GM19351 (cell line): ENCODE data around the gene GVQW3.
A peak's percentile ranks its signal among the peaks of the same experiment; 100 is the strongest.

ENCODE experiments used
- ATAC-seq: cut with Tn5 transposase; IDR thresholded peaks from one replicate; pipeline ENCODE4 v1.9.1; 2021; ENCODE audit warnings: mild to moderate bottlenecking, moderate library complexity; ENCODE audit not compliant: unreplicated experiment

GVQW3 gene

GRCh38 chr11:76380977-76381719 lies at the start of gene GVQW3, which contains the start of gene THAP12:
Gene GVQW3 (plus strand): TSS chr11:76381323. CDS start chr11:76381829, 506 bp downstream.
Gene THAP12 (minus strand): TSS chr11:76381132. CDS start chr11:76380836, 296 bp downstream.
- peak; percentile 74 for ATAC-seq

- no peak for ATAC-seq
These were observed 46.2 kb upstream of the GVQW3 start for GRCh38 chr11:76334826-76335389.

- no peak for ATAC-seq
These were observed 45.3 kb upstream of the GVQW3 start for GRCh38 chr11:76335842-76336241.

DNA sequence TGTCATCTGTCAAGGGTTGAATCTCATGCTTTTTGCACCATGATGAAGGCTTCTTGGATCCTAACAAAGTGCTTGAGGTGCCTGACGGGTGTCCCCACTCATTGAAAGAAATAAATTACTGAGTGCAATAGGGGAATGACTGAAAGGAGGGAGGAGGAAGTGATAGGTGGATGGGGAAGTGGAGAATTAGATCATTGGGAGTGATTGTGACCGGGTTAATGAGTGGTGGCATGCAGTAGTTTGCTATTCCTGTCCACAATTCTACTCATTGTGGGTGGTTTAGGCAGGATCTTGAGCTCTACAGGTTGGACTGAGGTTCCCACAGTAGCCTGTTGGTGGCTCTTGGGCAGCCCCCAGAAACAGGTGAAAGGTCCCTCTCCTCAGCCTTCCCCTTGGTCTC lies 44.5 kb upstream of the GVQW3 start:
- no peak for ATAC-seq

DNA sequence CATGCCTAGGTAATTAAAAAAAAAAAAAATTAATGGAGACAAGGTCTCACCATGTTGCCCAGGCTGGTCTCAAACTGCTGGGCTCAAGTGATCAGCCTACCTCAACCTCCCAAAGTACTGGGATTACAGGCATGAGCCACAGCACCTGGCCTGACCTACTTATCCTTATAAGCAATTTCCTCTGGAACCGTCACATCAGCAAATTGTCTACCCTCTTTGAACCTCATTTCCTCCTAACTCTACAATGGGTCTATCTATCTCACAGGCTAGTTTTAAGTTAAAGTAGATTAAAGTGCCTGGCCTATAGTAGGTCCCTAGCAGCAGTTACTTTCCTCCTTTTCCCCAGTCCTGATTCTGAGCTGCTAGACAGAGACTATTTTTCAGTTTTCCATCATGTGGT lies 43.7 kb upstream of the GVQW3 start:
- ATAC-seq: no peak

DNA sequence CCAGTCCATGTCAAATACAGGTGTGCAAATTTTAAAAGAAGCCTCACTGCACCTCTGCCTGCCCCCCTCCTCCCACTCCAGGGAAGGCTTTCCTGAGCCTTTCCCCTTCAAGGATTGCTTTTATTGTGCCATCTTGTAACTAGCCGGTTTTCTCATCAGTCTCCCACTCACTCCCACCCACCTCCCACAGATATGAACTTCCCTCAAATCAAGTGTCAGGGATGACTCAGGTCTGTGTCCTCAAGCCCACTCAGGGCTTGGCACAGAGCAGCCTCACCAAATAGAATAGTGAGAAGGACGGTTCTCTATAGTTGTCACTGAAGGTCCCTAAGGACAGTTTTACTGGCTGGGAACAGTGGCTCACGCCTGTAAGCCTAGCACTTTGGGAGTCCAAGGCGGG lies 43.2 kb upstream of the GVQW3 start:
- no peak for ATAC-seq

GRCh38 chr11:76339221-76339620 lies 41.9 kb upstream of the GVQW3 start:
- no peak for ATAC-seq

- no peak for ATAC-seq
These were observed 33.7 kb upstream of the GVQW3 start for GRCh38 chr11:76347466-76347865.

DNA sequence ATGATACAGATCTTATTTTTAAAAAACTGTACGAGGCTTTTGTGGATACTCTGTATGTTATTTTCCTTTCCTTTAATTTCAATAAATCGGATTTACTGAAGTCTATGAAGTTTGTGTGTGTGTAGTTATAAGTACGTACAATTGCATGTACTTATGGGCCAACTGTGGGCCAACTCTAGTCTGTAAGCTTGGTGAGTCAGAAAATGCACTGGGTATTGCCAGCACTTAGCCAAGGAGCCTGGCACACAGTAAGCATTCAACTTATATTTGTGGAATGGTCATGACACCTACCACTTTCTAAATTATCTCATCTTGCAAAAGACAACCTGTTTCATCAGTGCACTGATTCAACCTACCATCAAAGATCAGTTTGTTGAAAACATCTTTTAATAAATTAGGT lies 32.8 kb upstream of the GVQW3 start:
- no peak for ATAC-seq

- ATAC-seq: no peak
These were observed 26.0 kb upstream of the GVQW3 start for GRCh38 chr11:76355172-76355571.

DNA sequence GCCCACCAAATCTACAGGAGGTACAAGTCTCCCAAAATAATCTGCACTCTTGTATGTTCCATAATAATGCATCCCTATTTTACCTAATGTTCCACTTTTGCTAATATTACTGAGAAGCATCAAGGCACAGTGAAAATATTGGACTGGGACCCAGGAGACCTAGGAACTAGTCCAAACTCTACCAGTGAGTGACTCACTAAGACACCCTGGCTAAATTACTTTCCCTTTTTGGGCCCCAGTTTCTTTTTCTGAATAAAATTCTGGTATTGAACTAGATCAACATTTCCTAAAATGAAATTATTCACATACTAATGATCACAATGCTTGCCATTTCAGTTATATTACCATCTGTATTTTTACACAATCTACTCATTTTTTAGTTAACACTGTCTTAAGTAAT lies 19.7 kb upstream of the GVQW3 start:
- no peak for ATAC-seq

- no peak for ATAC-seq
These were observed 19.3 kb upstream of the GVQW3 start for GRCh38 chr11:76361776-76362175.

GRCh38 chr11:76362716-76363115 lies 18.4 kb upstream of the GVQW3 start:
- no peak for ATAC-seq

GRCh38 chr11:76365038-76365679 lies 16.0 kb upstream of the GVQW3 start:
- ATAC-seq: no peak

GRCh38 chr11:76368490-76368889 lies 12.6 kb upstream of the GVQW3 start:
- ATAC-seq: no peak

DNA sequence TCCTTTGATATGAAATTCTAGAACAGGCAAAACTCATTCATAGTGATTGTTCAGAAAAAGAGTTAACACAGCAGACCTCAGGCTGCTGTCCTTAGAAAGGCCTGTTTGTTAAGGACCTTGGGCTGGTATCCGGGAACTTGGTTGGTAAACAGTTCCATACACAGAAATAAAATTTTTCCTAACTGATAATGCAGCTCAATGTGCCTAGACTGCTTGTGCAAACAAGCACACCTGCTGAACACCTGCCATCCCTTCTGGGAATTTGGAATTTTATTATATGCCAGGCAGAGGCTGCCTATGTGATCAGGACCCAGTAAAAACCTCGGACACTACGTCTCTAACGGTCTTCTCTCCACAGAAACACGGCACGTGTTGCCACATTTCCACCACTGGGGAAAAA lies 11.7 kb upstream of the GVQW3 start:
- ATAC-seq: no peak

DNA sequence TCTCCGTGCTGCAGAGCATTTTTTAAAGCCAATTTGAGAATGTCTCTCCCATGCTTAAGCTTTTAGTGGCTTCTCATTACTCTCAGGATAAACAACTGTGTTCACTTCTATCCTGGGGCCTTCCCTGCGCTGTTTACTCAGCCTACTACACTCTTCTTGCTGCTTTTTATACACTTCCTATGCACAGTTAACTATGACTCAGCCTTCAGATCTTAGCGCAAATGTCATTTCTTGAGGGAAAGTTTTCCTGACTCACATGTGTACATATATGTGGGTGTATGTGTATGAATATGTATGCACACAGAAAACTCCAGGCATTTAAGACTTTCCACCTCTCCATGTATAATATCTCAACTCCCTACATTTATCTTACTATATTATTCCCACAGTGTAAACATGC lies 10.0 kb upstream of the GVQW3 start:
- ATAC-seq: peak; percentile 64

DNA sequence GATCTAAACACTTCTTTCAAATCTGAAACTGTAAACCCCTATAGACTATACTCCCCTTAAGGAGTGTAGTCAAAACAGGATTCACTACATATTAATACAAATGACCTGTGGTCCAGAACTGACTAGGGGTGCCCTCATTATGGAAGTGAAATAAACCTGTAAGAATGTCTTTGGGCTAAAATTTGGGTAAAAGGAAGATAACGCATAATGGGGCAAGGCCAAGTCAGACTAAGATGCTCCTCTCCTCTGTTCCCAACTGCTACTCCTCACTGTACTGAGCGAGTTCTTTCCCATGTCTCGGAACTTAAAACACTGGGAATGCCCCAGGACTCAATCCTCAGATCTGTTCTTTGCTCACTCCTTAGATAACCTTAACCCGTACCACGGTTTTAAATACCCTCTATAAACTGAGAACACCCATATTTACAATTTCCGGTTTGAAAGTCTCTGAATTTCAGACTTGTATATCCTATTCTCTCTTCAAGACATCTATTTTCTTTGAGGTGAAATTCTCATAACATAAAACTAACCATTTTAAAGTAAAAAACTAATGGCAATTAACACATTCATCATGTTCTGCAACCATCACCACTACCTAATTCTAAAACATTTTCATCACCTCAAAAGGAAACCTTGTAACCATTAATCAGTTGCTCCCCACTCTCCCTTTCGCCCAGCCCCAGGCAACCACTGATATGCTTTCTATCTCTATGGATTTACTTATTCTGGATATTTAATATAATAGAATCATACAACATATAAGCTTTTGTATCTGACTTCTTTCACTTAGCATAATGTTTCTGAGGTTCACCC lies 4.2 kb upstream of the GVQW3 start:
- ATAC-seq: no peak

DNA sequence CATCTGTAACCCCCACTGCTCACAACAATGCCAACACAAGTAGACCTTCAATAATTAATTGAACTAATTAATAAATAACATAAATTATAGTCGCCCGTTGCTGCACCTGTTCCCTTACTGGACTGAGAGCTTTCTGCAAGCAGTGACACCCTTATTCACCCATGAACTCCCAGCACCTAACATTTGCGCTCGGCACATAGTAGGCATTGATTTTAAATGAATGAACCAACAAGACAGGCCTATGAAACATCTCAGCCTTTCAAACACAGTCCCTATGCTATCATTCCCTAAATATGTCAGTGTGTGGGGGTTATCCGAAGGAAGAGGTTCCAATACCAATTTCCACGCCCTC lies 1.3 kb upstream of the GVQW3 start:
- no peak for ATAC-seq

- peak; percentile 35 for ATAC-seq
These were observed 755 bp upstream of the GVQW3 start for GRCh38 chr11:76380159-76380976.

DNA sequence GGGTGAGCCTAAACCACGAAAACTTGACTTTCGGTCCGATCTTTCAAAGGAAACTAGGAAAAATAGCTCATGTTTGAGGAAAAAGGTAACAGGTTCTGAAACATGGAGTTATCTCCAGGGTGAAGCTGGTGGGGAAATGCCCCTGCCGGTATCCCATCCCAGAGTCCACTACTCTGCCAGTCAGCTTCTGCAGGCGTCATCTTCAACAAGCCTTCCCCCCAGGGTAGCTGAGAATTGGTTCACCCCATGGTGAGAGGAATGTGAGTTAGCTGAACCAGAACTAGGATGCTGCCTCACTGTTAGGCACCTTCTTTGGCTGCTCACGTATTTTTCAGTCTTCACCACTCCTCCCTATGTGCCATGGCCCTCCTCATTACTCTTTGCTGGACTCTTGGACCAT lies 1.1 kb downstream of the GVQW3 start:
- no peak for ATAC-seq
